ENCODE results near the gene CACNA2D3.

Gene CACNA2D3

DNA sequence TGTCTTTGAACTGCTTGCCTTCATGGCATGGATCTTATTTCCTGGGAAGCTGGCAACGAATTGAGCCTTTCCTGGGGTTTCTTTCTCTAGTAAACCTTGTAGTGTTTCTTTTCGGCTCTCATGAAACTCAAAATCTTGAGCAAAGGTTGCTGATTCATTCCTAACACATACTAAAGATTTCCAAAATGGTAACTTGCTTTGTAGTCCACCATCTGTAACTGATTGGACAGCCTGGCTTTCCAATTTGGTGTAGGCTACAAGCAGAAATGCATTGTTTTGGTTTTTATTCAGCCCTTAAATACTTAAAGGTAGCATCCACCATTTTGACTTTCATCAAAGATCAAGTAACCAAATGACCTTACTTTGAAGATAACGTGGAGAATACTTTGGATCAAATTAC is 767.4 kb downstream of the CACNA2D3 start:
- TF ChIP-seq, protein P1, sequence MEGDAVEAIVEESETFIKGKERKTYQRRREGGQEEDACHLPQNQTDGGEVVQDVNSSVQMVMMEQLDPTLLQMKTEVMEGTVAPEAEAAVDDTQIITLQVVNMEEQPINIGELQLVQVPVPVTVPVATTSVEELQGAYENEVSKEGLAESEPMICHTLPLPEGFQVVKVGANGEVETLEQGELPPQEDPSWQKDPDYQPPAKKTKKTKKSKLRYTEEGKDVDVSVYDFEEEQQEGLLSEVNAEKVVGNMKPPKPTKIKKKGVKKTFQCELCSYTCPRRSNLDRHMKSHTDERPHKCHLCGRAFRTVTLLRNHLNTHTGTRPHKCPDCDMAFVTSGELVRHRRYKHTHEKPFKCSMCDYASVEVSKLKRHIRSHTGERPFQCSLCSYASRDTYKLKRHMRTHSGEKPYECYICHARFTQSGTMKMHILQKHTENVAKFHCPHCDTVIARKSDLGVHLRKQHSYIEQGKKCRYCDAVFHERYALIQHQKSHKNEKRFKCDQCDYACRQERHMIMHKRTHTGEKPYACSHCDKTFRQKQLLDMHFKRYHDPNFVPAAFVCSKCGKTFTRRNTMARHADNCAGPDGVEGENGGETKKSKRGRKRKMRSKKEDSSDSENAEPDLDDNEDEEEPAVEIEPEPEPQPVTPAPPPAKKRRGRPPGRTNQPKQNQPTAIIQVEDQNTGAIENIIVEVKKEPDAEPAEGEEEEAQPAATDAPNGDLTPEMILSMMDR (IDR thresholded peaks at IDR 0.05; ENCODE audit: extremely low read depth, missing control alignments): no peak
- no peak for DNase-seq (ENCODE audit: low spot score)

DNA sequence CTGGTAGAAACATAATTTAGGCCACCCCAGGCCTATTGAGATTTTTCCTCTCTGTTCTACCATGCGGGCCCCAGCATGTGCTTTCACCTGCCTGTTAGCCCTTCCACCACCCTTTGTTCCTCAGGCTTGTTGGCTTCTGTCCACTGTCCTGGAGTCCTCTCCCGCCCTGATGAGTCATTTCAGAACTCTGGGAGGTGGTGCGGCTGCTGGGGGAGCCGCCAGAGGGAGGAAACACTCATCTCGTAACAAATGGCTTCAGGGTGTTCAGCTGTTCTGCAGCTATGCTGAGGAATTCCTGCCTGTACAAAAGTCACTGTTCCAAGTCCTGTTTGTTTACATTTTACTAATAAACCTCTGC is 769.2 kb downstream of the CACNA2D3 start:
- TF ChIP-seq, protein P1 (IDR thresholded peaks at IDR 0.05; ENCODE audit: extremely low read depth, missing control alignments): no peak
- DNase-seq (ENCODE audit: low spot score): no peak

DNA sequence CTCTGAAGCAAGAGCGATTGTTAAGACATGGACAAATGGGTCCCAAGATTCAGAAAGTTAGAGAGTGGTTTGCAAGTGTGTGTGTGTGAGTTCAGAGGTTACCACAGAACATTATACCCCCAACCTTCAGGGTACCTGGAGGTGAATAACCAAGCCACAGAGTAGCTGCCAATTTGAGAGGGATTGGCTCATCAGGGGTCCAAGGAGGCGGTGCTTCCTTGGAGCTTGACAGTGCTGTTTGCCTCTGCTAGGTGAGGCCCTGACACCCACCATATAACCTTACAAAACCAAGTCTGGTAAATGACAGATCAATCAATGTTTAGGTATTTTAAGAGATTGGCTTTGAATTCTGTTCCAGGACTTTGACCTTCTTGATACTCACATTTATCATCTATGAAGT is 769.8 kb downstream of the CACNA2D3 start:
- no peak for DNase-seq (ENCODE audit: low spot score)
- TF ChIP-seq, protein P1 (IDR thresholded peaks at IDR 0.05; ENCODE audit: extremely low read depth, missing control alignments): no peak

DNA sequence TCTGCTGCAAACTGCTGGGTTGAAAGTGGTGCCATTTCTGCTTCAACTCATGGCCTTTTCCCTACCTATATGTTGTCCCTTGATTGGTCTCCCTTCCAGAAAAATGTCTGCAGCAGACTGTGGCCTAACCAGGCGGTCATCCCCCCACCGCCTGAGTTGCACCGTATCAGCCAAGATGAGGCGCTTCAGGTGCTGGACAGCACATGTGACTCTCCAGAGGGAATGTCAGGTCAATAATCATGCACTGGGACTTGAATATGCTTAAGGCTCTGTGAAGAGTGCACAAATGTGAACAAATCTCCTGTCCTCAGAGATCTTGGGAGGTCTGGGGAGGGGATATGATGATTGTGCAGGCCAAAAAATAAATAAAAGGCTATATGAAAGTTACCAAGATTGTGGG is 773.3 kb downstream of the CACNA2D3 start:
- no peak for DNase-seq (ENCODE audit: low spot score)

DNA sequence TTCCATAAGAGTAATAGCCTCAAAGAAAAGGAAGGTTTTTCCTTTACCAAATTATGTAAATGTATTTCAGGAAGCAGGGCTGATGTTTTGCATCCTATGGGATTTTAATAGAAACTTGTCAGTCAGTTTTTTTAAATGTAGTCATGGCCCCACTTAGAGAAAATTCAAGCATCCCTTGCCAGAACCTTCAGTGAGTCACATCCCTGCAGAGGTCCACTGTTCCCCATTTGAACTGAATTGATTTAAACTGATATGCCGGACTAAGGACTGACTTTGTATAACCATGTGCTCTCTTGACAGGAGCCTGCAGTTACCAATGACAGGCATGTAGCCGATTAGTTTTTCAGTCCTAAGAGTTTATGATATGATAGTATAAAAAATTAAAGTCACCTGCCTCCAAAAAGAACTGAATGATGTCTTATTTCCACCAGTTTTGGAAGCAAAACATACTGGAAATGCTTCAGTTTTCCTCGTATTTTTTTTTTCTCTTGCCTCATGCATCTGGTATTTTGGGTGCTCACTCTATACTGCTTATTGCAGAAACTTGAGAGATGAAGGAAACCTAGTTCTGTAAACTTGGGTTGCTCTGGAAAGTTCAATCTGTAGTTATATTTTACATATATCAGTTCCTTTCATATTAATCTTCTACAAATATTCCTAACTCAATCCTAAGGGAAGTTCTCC is 774.8 kb downstream of the CACNA2D3 start:
- no peak for DNase-seq (ENCODE audit: low spot score)
- TF ChIP-seq, protein P1 (IDR thresholded peaks at IDR 0.05; ENCODE audit: extremely low read depth, missing control alignments): no peak

More for the DNA sequence above, 773.3 kb downstream of the CACNA2D3 start:
- TF ChIP-seq, protein P1 (IDR thresholded peaks at IDR 0.05; ENCODE audit: extremely low read depth, missing control alignments): no peak

DNA sequence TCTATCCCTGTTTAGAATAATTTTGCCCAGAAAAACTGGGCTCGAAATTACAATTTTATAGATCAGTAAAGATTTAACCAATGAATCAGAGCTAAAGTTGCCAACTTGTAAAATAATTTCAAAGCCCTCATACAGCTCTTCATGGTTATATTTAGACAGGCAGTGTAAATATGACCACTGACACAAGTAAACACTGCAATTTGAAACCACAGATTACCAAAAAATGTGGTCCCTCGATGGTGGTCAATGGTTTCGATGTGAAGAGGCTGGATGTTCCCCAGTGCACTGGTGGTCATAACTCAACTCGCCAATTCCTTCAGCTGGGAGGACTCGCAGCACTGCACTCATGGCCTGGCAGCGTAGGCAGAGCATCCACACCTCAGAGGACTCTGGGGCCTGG is 776.9 kb downstream of the CACNA2D3 start:
- TF ChIP-seq, protein P1 (IDR thresholded peaks at IDR 0.05; ENCODE audit: extremely low read depth, missing control alignments): no peak
- no peak for DNase-seq (ENCODE audit: low spot score)

DNA sequence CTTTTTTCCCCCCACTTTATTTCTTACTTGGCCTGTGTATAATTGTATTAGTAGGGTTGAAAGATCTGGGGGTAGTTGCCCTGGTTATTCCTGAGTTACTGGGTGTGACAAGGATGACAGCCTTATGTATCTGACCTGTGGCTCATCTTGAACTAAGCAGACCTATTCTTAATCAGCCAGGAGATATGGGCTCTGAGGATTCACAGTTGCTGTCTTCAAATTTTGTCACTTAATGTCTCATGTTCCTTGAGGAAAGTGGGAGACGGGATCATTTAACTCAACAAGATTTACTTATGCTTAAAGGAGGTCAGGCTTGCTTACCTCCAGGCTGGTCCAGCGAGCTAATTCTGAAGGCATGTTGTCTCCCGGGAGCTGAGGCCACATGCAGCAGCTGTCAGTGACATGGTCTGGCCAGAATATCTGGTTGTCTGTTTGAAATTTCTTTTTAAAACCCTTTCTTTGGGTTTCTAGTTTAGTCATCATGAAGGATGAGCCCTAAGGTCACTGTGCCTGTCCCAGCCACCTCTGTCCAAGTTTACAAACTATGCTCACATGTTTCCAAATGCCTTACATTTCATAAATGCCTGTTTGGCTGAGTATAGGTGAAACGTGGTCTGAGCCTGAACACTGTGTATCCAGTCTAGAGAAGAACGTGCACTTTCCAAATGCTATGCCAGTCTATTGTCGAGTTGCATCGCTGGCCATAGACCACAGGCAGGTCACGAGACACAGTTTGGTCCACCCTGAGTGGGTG is 778.7 kb downstream of the CACNA2D3 start:
- no peak for DNase-seq (ENCODE audit: low spot score)
- TF ChIP-seq, protein P1 (IDR thresholded peaks at IDR 0.05; ENCODE audit: extremely low read depth, missing control alignments): no peak
